GM12875 (cell line): Measurements from ENCODE around the gene IPO9.

ENCODE experiments used
- H3K4me3 ChIP-seq: one replicate; pipeline ENCODE4 v1.5.1; 2011; ENCODE audit warnings: low read depth, low read length, control low read depth
- TF ChIP-seq, protein P1 (sequence below): IDR thresholded peaks from 2 replicates; pipeline ENCODE4 v1.5.1; 2011; ENCODE audit warnings: low read depth, mild to moderate bottlenecking, control low read depth, inconsistent platforms, low read length, moderate library complexity, borderline replicate concordance; ENCODE audit not compliant: insufficient read depth

IPO9 gene

DNA sequence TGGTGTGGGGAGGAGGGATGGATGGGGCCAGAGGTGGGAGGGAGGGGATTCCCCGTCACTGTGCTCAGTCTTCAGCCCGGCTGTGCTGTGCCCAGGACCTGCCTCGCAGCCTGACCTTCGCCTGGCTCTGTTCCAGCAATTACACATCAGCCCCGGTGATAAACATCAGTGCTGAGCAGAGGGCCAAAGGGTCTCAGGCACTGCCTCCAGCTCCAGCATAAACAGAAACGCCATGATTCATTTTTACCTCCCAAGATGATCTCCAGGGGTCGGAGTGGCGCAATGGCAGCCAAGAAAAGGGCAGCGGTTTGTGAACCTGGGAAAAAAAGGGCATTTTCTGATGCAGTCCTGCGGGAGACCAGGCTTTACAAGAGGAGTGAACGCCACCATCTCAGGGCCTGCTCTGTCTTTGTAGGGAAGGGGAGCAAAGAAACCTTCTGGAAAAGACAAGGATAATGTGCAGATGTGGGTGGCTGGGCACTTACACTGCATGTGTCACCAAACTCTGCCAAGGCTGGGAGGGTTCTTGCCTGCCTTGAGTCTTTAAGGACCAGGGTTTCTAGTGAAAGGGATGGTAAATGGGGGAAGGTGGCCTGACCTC is 87.8 kb downstream of the IPO9 start:
- no peak overlapping the region for H3K4me3 ChIP-seq
- TF ChIP-seq, protein P1, sequence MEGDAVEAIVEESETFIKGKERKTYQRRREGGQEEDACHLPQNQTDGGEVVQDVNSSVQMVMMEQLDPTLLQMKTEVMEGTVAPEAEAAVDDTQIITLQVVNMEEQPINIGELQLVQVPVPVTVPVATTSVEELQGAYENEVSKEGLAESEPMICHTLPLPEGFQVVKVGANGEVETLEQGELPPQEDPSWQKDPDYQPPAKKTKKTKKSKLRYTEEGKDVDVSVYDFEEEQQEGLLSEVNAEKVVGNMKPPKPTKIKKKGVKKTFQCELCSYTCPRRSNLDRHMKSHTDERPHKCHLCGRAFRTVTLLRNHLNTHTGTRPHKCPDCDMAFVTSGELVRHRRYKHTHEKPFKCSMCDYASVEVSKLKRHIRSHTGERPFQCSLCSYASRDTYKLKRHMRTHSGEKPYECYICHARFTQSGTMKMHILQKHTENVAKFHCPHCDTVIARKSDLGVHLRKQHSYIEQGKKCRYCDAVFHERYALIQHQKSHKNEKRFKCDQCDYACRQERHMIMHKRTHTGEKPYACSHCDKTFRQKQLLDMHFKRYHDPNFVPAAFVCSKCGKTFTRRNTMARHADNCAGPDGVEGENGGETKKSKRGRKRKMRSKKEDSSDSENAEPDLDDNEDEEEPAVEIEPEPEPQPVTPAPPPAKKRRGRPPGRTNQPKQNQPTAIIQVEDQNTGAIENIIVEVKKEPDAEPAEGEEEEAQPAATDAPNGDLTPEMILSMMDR: no peak

DNA sequence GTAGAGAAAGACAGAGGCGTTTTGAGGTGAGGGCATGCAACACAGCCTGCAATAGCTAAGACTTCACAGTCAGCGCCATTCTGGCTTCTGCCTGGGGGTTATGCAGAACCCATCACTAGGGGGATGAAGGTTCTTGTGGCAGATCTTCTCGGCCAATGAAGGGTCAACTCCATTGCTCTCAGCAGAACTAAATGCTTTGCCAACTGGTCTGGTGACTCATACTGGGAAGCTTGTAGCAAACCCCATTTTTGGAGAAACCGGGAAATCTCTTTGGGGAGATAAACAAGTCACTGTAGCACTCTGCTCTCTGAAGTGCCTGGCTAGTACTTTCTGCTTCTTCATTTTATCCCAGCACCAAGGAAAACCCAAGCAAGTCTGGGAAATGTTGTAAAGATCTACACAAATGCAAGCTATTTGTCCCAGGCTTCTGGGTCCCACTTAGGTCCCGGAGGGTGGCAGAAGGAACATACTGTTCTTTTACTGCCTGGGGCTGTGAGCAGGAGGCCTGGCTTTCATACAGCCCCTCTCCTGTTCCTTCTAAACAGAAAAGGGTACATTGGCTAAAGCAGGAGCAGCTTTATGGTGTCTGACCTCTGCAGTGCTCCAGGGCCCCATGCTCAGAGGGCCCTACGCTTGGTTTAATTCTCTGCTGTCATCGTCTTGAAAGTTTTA is 88.5 kb downstream of the IPO9 start:
- TF ChIP-seq, protein P1: no peak
- no peak overlapping the region for H3K4me3 ChIP-seq

DNA sequence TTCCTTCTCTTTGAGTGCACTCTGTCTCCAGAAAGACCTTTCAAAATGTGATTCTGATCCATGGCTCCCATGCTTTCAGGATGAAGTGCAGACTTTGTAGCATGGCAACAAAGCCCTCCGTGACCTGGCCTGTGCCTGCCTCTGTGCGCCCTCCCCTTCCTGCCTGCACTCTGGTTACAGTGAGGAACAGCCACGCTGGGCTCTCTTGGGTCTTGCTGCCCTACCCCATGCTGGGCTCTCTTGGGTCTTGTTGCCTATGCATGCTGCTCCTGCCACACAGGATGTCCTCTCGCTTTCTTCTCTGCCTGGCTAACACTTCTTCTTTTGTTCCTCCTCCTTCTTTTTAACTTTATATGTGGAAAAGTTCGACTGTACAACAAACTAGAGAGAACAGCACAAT is 89.4 kb downstream of the IPO9 start:
- TF ChIP-seq, protein P1: no peak
- H3K4me3 ChIP-seq: no peak overlapping the region

DNA sequence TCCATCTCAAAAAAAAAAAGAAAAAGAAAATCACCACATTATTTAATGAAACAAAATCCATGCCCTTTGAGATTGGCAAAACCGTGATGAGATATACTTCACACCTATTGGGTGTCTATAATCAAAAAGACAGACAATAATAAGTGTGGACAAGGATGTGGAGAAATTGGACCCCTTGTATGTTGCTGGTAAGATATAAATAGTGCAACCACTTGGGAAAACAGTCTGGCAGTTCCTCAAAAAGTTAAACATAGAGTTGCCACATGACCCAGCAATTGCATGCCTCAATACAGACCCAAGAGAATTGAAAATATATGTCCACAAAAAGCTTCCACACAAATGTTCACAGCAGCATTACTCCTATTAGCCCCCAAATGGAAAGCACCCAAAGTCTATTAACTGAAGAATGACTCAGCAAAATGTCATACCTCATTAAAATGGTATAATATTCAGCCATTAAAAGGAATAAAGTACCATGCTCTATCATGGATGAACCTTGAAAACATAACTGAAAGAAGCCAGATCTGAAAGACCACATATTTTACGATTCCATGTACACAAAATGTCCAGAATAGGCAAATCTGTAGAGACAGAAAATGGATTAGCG is 93.1 kb downstream of the IPO9 start:
- no peak overlapping the region for H3K4me3 ChIP-seq
- TF ChIP-seq, protein P1: no peak

DNA sequence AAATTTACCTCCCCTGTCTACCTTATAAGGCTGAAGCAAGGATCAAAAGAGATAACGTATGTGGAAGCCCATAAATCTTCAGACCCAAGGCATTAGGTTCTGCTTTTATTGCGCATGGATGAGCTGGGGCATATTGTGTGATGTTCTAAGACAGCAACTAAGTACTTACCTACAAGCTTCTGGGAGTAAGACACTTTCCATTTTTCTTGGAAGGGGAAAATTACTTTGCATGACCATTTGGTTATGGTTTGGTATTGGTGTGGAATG is 96.3 kb downstream of the IPO9 start:
- TF ChIP-seq, protein P1: no peak
- no peak overlapping the region for H3K4me3 ChIP-seq

DNA sequence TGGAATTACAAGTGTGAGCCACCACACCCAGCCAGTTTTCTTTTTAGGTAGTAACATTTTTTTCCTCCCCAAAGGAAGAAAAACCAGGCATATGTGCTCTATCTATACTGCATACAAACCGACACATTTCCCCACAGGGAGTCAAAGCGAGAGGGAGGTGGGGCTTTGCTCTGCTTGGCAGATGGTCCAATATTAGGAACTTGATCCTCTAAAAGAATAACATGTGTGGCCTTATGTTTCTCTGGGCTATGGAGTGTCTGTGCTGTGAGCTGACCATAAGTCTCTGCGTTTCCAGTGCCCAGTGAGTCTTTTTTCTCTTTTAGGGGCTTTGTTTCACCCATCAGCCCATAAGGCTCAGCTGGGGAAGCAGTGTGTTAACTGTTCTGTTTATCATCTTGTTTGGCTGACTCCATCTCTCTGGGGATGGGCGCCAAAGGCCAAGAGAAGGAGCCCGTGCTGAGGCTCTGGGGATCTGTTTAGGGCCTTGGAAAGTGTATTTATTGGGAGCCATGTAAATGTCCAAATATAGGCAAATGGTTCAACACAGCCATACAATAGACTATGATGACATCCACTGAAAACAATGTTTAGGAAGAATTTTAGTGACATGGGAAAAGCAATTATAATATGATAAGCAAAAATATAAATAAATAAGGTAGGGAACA is 97.2 kb downstream of the IPO9 start:
- TF ChIP-seq, protein P1: no peak
- H3K4me3 ChIP-seq: no peak overlapping the region

DNA sequence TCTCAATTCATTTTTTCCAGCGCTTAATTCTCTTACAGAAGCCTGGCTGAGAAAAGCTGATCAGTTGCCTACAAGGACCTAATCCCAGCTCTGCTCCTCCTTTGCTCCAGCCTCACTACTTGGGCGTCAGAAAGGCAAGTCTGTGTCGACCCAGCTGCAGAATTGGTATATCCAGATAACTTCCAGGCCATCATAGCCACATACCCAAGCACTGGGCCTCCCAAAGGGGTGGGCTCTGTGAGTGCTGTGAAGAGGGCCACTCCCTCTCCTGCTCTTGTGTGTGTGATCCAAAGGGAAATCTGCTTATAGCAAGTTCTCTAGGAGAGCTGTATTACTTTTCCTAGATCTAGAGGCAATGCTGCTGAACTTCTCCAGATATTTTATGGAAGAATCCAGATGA is 99.3 kb downstream of the IPO9 start:
- TF ChIP-seq, protein P1: no peak
- H3K4me3 ChIP-seq: no peak overlapping the region
